ENCODE results near the gene TESPA1.
"Not testable (repeated sequence)": the region's sequence is repeated elsewhere in the genome, so short reads cannot be mapped to it uniquely, and the experiment has no call there.

Gene TESPA1, protein sequence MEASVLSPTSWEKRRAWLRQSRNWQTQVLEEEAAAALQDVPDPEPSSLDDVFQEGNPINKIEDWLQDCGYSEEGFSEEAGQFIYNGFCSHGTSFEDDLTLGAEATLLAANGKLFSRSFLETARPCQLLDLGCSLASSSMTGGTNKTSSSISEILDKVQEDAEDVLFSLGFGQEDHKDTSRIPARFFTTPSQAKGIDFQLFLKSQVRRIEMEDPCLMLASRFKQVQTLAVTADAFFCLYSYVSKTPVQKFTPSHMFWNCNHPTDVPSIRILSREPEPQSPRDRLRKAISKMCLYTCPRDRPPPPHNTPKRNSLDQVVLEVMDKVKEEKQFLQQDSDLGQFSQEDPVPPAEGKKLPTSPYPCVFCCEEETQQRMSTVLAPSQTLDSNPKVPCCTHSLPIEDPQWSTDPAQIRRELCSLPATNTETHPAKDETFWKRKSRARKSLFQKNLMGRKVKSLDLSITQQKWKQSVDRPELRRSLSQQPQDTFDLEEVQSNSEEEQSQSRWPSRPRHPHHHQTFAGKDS

DNA sequence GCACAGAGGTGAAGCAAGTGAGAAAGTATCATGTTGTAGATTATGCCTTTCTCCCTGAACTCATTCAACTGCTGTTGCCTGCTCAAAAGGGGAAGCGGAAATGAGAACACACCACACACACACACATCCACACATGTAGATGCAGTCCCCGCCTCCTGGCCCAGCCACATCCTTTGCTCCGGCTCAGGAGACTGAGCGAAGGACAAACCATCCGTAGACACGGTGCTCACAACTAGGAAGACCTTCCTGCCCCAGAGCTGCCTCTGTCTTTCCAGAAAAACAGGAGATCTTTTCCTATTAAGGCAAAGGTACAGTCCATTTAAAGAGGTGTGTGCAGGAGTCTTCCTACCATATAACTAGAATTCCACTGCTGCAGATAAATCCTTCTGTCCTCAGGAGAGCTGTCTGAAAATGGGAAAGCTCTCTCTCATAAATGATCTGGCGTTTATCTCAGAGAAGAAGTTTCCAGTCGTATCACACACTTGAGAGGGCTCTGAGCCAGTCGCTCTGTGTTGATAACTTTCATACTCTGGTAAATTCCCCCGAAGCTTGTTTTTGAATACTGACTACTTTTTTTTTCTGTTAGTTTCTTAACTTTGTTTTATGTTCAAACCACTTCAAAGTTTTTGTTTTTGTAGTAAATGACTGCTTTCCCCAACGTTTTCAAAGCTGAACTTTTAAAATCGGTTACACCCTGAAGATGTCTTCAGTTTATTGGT, at the start of gene TESPA1:
Gene TESPA1, minus strand, starts transcription at position 105 of the 719 bp plus-strand sequence. CDS start 10,200 bp downstream, outside the sequence.
- peak; percentile 81 for DNase-seq

- no peak for DNase-seq
Observed at GRCh38 chr12:55034218-55034617, 49.7 kb upstream of the TESPA1 start.

- no peak for DNase-seq
Observed at GRCh38 chr12:55025508-55025907, 40.9 kb upstream of the TESPA1 start.

DNA sequence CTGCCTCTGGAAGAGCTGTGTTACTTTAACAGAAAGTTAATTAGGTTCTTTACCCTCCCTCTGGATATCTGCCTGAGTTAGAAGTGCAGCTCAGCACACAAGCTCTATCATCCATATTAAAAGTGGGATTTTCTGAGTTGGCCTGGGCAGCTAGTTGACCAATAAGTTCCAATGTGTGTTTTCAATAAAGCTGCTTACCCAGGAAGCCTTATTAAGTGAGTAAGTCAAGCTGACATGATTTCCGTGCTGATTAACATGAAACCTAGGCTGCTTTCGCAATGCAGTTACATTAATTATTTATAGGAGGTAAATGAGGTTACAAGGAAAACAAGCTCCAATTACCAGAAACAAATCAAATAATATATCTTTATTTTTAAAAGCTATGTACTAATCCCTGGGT, 40.0 kb upstream of the TESPA1 start:
- DNase-seq = no peak

DNA sequence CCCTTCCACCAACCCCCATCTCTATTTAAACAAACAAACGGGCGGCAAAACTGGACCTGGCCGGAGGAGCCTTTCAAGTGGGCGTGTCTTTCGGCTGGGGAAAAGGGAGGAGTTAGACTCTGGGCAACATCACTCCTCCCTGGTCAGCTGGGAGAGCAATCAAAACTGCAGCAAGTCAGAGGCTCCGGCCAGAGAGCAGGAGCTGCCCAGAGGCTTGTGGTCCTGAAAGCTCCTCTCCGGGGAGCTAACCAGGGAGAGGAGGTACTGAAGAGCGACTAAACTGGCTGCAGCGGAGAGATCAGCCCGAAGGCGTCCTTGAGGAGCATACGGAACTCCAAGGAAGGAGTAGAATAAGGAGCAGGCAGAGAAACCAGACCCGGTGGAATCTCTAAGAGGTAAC, 35.2 kb upstream of the TESPA1 start, which contains the start of gene NEUROD4:
Gene NEUROD4, plus strand, starts transcription at position 191 of the 400 bp plus-strand sequence. CDS start 6,466 bp downstream, outside the sequence.
- peak; percentile 13 for DNase-seq

DNA sequence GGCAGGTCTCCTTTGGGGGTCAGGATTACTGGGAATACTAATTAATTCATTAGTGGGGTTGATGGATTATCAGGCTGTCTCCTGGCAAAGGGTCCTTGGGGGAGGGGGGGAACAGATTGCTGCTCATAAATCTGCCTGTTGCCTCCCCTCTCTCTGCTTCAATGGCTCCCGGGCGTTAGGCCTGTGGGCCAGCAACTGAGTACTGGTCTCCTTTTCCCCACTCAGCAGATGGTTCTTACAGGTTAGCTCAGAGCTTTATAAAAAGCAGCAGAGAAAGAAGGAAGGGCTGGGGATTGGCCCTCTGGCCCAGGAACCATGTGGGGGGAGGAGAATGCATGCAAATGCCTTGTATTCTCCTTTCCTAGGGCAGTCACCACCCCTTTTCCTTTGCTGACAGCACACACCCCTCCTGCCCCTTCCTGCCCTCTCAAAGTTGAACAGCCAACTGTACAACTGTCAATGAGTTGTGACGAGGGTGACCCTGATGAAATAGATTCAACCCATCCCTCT, 32.9 kb upstream of the TESPA1 start:
- no peak for DNase-seq

GRCh38 chr12:55008944-55009585, 24.5 kb upstream of the TESPA1 start:
- no peak for DNase-seq

DNA sequence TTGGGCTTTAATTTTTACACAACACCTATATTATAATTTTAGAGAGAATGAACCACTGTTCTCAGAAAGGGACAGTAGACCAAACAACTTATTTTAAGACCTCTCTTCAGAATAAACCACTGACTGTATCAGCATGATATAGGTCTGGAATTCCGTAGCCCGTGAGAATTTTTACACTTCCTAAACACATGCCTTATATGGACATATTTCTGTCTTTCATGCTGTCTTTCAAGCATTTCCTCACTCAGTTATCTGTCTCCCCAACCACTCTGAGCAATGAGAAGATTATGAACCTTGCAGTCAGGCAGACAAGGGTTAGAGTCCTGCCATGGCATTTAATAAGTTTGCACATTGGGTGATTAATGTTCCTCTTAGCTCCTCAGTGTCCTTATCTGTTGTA, 17.8 kb upstream of the TESPA1 start:
- no peak for DNase-seq

GRCh38 chr12:55001198-55001868, 16.8 kb upstream of the TESPA1 start:
- no peak for DNase-seq

- no peak for DNase-seq
Observed at GRCh38 chr12:54998958-54999510, 14.5 kb upstream of the TESPA1 start.

DNA sequence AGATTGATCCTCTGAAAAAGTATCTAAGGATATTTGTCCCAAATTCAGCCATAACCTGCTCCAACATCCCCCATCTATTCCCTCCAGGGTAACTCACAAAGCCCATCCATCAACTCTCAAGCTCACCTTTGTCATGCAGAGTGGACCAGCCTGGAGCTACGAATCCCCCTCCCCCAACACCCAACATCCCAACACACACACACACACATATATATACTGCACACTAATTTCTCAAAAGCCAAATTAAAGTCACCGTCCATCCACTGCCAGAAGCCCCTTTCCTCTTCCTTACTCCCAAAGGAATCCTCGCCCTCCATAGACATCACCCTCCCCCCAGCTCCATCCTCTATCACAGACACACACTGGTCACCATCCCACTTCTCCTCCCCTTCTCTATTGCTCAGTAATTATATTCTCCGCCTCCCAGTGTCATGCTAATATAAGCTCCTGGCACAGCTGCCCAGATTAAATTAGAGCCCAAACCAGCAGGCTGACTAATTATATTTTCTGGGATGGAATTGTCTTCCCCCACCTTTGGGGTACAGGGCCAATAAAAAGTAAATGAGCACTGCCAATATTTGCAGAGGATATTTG, 13.5 kb upstream of the TESPA1 start:
- no peak for DNase-seq

DNA sequence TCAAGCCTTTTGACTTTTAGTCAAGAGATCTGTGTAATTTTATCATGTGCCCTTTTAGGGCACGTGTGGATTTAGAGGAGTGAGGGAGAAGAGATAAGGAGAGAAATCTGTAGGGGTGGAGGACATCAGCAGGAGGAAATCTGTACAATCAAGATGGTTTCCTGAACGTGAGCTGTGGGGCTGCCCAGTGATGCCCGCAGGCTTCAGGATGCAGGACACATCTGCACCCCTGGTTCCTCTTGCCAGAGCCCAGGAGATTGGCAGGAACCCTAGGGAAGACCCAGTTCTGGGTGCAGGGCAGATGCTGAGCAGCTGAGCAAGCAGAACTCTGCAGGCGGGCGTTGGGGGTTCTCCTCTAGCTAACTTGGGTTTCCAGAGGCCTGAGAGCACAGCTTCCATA, 11.6 kb upstream of the TESPA1 start:
- DNase-seq = no peak

DNA sequence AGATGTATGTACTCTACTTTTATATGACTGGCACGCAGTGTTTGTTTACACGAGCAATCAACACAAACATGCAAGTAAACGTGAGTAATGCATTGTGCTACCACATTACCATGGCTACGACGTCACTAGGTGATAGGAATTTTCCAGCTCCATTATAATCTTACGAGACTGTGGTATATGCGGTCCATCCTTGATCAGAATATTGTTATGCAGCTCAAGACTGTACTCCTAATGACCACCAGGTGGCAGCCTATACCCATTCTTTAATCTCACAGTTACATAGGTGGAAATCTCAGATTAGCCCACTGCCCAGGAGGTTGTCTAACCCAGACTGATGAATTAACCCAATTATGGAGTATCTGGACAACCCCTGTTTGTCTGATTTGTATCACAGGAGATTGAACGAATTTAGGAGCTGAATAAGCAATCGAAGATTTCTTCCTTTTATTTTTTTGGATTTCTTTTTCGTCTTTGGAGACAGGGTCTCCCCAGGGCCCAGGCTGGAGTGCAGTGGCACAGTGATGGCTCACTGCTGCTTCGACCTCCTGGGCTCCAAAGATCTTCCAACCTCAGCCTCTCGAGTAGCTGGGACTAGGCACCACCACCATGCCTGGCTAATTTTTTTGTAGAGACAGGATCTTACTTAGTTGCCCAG, 8.7 kb upstream of the TESPA1 start:
- peak; percentile 63 for DNase-seq

DNA sequence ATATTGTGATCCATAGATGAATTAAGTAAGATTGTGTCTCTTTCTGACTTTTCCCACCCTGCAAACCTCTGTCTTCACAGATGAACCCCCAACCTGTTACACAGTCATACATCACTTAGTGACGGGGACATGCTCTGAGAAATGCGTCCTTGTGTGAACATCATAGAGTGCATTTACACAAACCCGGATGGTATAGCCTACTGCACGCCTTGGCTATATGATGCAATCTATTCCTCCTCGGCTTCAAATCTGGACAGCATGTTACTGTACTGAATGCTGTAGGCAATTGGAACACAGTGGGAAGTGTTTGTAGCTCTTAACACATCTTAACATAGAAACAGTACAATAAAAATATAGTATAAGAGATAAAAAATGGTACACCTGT, 7.4 kb upstream of the TESPA1 start:
- DNase-seq = no peak

DNA sequence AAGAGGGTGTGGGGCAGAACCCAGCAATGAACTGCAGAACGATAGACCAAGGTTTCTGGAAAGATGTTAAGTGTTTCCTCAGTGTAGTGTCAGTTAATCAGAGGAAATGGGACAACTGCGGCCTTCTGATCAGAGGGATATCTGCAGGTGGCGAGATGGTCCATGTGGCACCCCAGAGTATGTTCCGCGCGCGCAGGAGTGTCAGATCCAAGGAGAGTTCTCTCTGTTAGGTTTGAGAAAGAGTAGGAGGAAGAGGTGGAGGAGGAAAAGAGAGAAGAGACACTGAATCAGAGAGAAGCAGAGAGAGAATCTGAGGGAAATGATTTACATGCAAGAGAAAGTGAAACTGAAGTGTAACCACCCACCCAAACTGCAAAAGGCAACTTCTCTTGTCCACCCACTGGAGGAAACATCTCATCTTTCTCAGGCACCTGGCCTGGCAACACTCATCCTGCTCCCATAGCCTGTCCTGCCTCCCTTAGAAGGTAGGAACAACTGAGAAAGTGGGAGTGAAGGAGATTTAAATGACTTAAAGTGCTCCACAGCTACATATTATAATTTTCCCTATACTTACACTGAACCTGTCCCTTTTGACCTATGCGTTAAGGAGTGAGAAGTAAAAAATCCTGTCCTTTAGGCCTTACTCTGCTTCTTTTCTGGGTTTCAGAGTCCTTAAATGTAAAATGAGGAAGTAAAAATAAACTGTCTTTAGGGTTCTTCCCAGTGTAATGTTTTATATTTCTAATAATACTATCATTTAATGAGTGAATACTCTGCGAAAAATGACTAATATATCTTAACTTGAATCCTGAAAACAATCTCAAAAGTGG, 6.8 kb upstream of the TESPA1 start:
- DNase-seq = peak; percentile 63

- DNase-seq = no peak
Observed at GRCh38 chr12:54989829-54990228, 5.3 kb upstream of the TESPA1 start.

- no peak for DNase-seq
Observed at GRCh38 chr12:54988402-54989054, 4.0 kb upstream of the TESPA1 start.

- no peak for DNase-seq
Observed at GRCh38 chr12:54987611-54988231, 3.2 kb upstream of the TESPA1 start.

DNA sequence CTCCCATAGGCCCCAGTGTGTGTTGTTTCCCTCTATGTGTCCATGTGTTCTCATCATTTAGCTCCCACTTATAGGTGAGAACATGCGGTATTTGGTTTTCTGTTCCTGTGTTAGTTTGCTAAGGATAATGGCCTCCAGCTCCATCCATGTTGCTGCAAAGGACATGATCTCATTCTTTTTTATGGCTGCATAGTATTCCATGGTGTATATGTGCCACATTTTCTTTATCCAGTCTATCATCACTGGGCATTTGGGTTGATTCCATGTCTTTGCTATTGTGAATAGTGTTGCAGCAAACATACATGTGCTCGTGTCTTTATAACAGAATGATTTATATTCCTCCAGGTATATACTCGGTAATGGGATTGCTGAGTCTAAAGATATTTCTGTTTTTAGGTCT, 2.2 kb upstream of the TESPA1 start:
- DNase-seq = not testable (repeated sequence)

Data from stimulated activated CD4-positive, alpha-beta T cell treated with anti-CD3 and anti-CD28 coated beads, Interleukin-4, amount 100 ng/mL, for 24 hours (primary cell).